T-helper 17 cell (primary cell): ENCODE data around the gene MYH11. TPM values are rescaled to one million over a fixed set of nuclear protein-coding genes. Genes with fewer than 3 reads are reported as not detected.

Experiments
- ATAC-seq: fragments of 150-1000 bp; cut with Tn5 transposase; 2 replicates; pipeline ENCODE4 v1.10.0; 2021; ENCODE audit warnings: mild to moderate bottlenecking, moderate library complexity
- DNase-seq, 3 donors: peaks; one replicate each; pipeline versions ENCODE4 v3.0.0 to v3.0.0-alpha.2; 2020 to 2021
- H3K9me3 ChIP-seq: one replicate; pipeline ENCODE4 v1.7.0; 2013; ENCODE audit warnings: low read length, mild to moderate bottlenecking; ENCODE audit not compliant: control insufficient read depth, poor library complexity, severe bottlenecking
- H3K27ac Mint-ChIP-seq: one replicate; pipeline ENCODE4 v1.8.0; 2022; ENCODE audit warnings: mild to moderate bottlenecking, moderate library complexity, mixed read lengths
- H3K27me3 Mint-ChIP-seq: one replicate; pipeline ENCODE4 v1.8.0; 2022; ENCODE audit warnings: mixed read lengths
- H3K36me3 Mint-ChIP-seq: one replicate; pipeline ENCODE4 v1.8.0; 2022; ENCODE audit warnings: low read depth, mixed read lengths
- H3K4me1 Mint-ChIP-seq: one replicate; pipeline ENCODE4 v1.8.0; 2022; ENCODE audit warnings: mild to moderate bottlenecking, mixed read lengths
- H3K4me3 Mint-ChIP-seq: one replicate; pipeline ENCODE4 v1.8.0; 2022; ENCODE audit warnings: mild to moderate bottlenecking, moderate library complexity, mixed read lengths
- total RNA-seq, 4 donors: library from RNA in 2 of 4; stranded (reverse) in 2 of 4; gene quantifications; one replicate each; pipeline ENCODE4 v1.2.3 and lab custom pipeline; 2022 to 2026

Gene MYH11
- total RNA-seq, 2 donors from 2014 or later, result 0.22 to 0.29 TPM

- peaks cover 2% of the 10 kb centered on the region for H3K4me1 Mint-ChIP-seq
- no peak overlapping the region for H3K4me3 Mint-ChIP-seq
- no peaks in the 10 kb centered on the region for H3K9me3 ChIP-seq
- DNase-seq (no peak), ATAC-seq (no peak)
- no peaks in the 10 kb centered on the region for H3K36me3 Mint-ChIP-seq
- H3K27ac Mint-ChIP-seq, result no peak overlapping the region
- peaks cover 15% of the 10 kb centered on the region for H3K27me3 Mint-ChIP-seq
These were observed 74.1 kb downstream of the MYH11 start for GRCh38 chr16:15782573-15783365.

DNA sequence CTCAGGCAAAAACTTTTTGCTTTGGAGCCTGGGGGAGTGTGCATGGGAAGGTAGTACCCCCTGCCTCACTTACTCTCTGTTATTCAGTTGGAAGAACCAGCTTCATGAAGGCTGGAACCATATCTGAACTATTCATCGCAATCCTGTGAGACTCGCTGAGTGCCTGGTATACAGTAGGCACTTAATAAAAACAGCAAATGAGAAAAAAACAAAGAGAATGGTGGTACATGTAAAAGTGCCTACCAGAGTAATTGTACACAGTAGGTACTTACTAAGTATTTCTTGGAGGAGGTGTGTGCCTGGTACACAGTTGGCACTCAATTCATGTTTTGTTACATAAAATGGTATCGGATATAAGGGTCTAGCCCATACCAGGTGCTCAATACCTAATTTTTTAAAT is 75.2 kb downstream of the MYH11 start:
- ATAC-seq (no peak), DNase-seq (no peak)
- no peak overlapping the region for H3K27ac Mint-ChIP-seq
- peaks cover 20% of the 10 kb centered on the region for H3K27me3 Mint-ChIP-seq
- peaks cover 4% of the 10 kb centered on the region for H3K4me1 Mint-ChIP-seq
- no peaks in the 10 kb centered on the region for H3K9me3 ChIP-seq
- no peaks in the 10 kb centered on the region for H3K36me3 Mint-ChIP-seq
- H3K4me3 Mint-ChIP-seq, result no peak overlapping the region

DNA sequence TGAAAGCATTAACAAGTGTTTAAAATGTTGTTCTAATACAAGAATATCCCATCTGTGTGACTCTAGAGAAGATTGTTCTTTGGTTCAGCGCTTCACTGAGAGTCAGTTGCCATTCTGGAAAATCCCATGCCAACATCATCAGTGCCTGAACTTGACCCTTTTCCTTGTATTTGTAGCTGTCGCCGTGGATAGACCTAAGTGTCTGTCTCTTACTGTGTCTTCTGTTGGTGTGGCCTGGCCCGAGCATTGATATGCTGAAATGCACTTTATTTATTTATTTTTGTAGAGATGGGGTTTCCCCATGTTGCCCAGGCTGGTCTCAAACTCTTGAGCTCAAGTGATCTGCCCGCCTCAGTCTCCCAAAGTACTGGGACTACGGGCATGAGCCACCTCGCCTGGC is 76.0 kb downstream of the MYH11 start:
- peaks cover 4% of the 10 kb centered on the region for H3K4me1 Mint-ChIP-seq
- no peak overlapping the region for H3K4me3 Mint-ChIP-seq
- H3K27me3 Mint-ChIP-seq, result peaks cover 28% of the 10 kb centered on the region
- H3K36me3 Mint-ChIP-seq, result no peaks in the 10 kb centered on the region
- DNase-seq (no peak), ATAC-seq (no peak)
- H3K9me3 ChIP-seq, result no peaks in the 10 kb centered on the region
- H3K27ac Mint-ChIP-seq, result no peak overlapping the region

DNA sequence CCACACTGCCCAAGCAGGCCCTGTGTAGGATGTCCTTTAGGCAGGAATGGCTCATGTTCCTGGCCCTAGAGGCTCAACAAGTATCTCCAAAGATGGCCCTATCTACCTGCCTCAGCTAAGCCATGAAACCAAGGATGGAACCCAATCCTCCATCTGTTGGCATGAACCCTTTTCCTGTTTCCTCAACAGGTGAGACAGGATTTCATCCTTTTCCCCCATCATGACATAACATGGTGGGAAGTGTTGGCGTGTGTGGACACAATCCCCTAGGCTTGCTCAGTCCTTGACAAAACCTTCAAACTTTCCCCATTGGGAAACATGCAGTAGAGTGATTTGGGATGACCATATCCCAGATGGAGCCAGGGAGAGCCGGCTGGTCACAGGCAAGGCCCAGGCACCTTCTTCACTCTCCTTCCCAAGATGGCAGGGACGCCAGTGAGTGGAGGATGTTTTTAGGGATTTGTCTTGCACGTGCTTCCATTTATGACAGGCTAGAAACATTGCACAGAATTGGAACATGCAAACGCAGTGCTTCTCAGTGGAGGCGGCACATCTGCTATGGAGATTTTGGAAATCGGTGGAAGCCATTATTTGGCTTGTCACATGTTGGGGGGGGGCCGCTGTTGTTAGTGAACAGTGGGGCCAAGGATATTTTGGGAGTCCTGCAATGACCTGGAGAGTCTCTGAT is 77.0 kb downstream of the MYH11 start:
- Mint-ChIP-seq H3K27me3 (peaks cover 37% of the 10 kb centered on the region), H3K4me1 (peaks cover 4% of the 10 kb centered on the region), H3K36me3 (no peaks in the 10 kb centered on the region), H3K4me3 (no peak overlapping the region), H3K27ac (no peak overlapping the region)
- no peaks in the 10 kb centered on the region for H3K9me3 ChIP-seq
- ATAC-seq (no peak), DNase-seq (no peak)

DNA sequence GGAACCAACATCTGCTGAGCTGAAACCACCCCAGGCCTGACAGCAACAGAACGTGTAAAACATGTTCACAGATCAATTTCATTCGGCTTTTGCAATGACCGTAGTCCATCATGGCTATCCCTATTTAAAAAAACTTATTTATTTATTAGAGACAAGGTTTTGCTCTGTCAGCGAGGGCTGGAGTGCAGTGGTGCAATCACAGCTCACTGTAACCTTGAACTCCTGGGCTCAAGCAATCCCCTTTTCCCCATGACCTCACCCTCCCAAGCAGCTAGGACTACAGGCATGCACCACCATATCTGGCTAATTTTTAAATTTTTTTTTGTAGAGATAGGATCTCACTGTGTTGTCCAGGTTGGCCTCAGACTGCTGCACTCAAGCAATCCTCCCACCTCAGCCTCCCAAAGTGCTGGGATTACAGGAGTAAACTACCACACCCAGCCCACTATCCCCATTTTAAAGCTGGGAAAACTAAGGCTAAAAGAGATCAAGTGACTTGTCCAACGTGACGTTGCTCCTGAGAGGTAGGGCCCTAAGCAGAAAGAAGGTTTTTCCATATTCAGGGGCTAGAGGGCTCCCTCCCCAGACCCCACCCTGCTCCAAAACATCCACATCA is 77.7 kb downstream of the MYH11 start:
- no peak for DNase-seq
- Mint-ChIP-seq H3K4me1 (peaks cover 4% of the 10 kb centered on the region), H3K27me3 (peaks cover 40% of the 10 kb centered on the region), H3K27ac (no peak overlapping the region), H3K4me3 (no peak overlapping the region), H3K36me3 (no peaks in the 10 kb centered on the region)
- no peaks in the 10 kb centered on the region for H3K9me3 ChIP-seq
- ATAC-seq, result no peak

GRCh38 chr16:15778204-15778743 is 78.6 kb downstream of the MYH11 start:
- Mint-ChIP-seq H3K4me1 (peaks cover 4% of the 10 kb centered on the region), H3K4me3 (no peak overlapping the region), H3K27me3 (peaks cover 44% of the 10 kb centered on the region), H3K27ac (no peak overlapping the region), H3K36me3 (no peaks in the 10 kb centered on the region)
- DNase-seq (no peak), ATAC-seq (no peak)
- no peaks in the 10 kb centered on the region for H3K9me3 ChIP-seq

DNA sequence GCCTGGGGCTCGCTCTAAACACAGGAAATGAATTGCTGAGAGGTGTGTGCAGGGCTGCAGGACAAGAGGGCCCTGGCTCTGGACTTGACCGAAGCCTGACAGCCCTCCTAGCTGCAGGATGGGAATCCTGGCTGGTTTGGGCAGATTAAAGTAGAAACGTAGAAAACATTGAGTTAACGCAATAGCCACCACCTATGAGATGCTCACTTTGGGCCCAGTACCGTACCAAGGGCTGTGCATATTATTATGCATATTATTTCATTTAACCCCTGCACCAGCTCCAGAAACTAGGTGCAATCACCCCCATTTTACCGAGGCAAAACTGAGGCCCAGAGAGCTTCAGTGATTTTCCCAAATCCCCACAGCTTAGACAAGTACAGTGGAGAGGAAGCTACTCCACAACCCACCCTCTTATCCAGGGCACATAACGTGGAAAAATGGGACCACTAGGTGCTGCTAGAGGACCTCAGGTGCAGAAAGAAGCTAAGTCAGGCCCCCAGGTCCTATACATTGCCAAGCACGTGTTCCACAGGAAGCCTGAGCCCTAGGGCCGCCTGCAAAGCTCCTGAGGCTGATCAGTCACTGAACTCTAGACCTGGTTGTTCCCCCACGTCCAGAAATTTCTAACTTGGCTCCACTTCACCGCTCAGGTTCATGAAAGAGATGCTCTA is 79.2 kb downstream of the MYH11 start:
- no peak overlapping the region for H3K27ac Mint-ChIP-seq
- H3K9me3 ChIP-seq, result no peaks in the 10 kb centered on the region
- no peaks in the 10 kb centered on the region for H3K36me3 Mint-ChIP-seq
- no peak for DNase-seq
- peaks cover 44% of the 10 kb centered on the region for H3K27me3 Mint-ChIP-seq
- H3K4me3 Mint-ChIP-seq, result no peak overlapping the region
- ATAC-seq, result no peak
- H3K4me1 Mint-ChIP-seq, result peaks cover 4% of the 10 kb centered on the region

DNA sequence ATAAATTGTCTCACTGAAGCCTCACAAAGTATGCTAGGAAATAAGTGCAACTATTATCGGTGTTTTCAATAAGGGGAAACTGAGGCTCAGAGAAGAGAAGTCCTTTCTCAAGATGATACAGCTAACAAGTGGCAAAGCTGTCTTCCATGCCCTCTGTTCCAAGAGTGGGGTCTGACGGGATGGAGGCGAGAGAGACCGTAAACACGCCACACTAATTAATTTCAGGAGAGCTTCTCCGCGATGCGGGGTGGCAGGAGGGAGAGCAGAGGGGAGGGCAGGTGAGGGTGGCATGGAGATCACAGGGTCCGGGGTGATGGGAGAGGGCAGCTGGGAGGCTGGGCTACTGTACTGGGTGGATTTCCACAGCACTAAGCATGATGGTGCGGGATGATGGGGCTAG is 80.3 kb downstream of the MYH11 start:
- H3K9me3 ChIP-seq, result no peaks in the 10 kb centered on the region
- ATAC-seq, result no peak
- peaks cover 42% of the 10 kb centered on the region for H3K27me3 Mint-ChIP-seq
- H3K27ac Mint-ChIP-seq, result no peak overlapping the region
- DNase-seq, result no peak
- H3K4me1 Mint-ChIP-seq, result peaks cover 4% of the 10 kb centered on the region
- H3K4me3 Mint-ChIP-seq, result no peak overlapping the region
- H3K36me3 Mint-ChIP-seq, result no peaks in the 10 kb centered on the region

- ATAC-seq (no peak), DNase-seq (no peak)
- H3K36me3 Mint-ChIP-seq, result no peaks in the 10 kb centered on the region
- peaks cover 2% of the 10 kb centered on the region for H3K4me1 Mint-ChIP-seq
- H3K27me3 Mint-ChIP-seq, result peaks cover 38% of the 10 kb centered on the region
- H3K9me3 ChIP-seq, result no peaks in the 10 kb centered on the region
- H3K27ac Mint-ChIP-seq, result no peak overlapping the region
- no peak overlapping the region for H3K4me3 Mint-ChIP-seq
These were observed 81.0 kb downstream of the MYH11 start for GRCh38 chr16:15775663-15776304.

- H3K9me3 ChIP-seq, result no peaks in the 10 kb centered on the region
- Mint-ChIP-seq H3K27me3 (peaks cover 42% of the 10 kb centered on the region), H3K4me3 (no peak overlapping the region), H3K27ac (no peak overlapping the region), H3K4me1 (peaks cover 2% of the 10 kb centered on the region), H3K36me3 (no peaks in the 10 kb centered on the region)
- no peak for DNase-seq
- ATAC-seq, result no peak
These were observed 81.6 kb downstream of the MYH11 start for GRCh38 chr16:15775209-15775608.

- DNase-seq (no peak), ATAC-seq (no peak)
- Mint-ChIP-seq H3K4me1 (peaks cover 2% of the 10 kb centered on the region), H3K27ac (no peak overlapping the region), H3K4me3 (no peak overlapping the region), H3K27me3 (peaks cover 42% of the 10 kb centered on the region), H3K36me3 (no peaks in the 10 kb centered on the region)
- no peaks in the 10 kb centered on the region for H3K9me3 ChIP-seq
These were observed 82.9 kb downstream of the MYH11 start for GRCh38 chr16:15773968-15774367.

DNA sequence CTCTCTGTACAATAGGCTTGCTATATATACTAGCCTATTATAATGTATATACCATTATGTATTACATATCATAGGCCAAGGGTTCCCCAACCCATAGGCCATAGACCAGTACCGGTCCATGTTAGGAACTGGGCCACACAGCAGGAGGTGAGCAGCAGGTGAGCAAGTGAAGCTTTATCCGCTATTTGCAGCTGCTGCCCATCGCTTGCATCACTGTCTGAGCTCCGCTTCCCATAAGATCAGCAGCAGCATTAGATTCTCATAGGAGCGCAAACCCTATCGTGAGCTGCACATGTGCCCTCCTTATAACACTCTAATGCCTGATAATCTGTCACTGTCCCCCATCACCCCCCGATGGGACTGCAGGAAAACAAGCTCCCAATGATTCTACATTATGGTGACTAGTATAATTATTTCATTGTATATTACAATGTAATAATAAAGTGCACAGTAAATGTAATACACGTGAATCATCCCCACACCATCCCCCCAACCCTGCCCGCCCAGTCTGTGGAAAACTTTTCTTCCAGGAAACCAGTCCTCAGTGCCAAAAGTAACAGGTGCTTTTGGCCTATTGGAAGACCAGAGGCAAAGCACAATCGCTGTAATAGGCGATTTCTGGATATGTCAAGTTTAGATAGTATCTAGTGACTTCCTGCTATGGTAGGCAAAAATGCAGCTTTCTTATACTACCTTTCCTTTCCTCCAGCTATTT is 84.1 kb downstream of the MYH11 start:
- ATAC-seq, result no peak
- Mint-ChIP-seq H3K36me3 (no peaks in the 10 kb centered on the region), H3K4me3 (no peak overlapping the region), H3K4me1 (peaks cover 2% of the 10 kb centered on the region), H3K27me3 (peaks cover 36% of the 10 kb centered on the region), H3K27ac (no peak overlapping the region)
- no peak for DNase-seq
- no peaks in the 10 kb centered on the region for H3K9me3 ChIP-seq
